Hematopoietic multipotent progenitor cell treated with erythropoietin and hydrocortisone succinate and interleukin-3 and kit ligand, for 17 days (in vitro differentiated cells): ENCODE measurements around the gene KY.

ENCODE experiments used
- DNase-seq: peaks from one replicate; pipeline ENCODE4 v3.0.0-alpha.2; 2015; ENCODE audit warnings: low spot score

Gene KY

DNA sequence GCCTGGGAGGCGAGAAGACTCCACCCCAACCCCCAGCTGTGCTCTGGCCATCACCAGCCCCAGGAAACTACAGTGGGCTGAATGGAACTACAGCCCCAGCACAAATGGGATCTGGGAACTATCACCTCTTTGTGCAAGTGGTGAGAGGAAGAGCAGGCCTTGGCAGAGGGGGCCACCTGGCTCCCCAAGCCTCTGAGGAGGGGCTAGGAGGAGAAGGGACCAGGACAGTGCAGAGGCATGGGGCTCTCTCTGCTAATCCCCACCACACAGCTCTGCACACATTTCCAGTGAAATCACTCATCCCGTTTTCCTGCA, 31.6 kb downstream of the KY start:
- no peak for DNase-seq

DNA sequence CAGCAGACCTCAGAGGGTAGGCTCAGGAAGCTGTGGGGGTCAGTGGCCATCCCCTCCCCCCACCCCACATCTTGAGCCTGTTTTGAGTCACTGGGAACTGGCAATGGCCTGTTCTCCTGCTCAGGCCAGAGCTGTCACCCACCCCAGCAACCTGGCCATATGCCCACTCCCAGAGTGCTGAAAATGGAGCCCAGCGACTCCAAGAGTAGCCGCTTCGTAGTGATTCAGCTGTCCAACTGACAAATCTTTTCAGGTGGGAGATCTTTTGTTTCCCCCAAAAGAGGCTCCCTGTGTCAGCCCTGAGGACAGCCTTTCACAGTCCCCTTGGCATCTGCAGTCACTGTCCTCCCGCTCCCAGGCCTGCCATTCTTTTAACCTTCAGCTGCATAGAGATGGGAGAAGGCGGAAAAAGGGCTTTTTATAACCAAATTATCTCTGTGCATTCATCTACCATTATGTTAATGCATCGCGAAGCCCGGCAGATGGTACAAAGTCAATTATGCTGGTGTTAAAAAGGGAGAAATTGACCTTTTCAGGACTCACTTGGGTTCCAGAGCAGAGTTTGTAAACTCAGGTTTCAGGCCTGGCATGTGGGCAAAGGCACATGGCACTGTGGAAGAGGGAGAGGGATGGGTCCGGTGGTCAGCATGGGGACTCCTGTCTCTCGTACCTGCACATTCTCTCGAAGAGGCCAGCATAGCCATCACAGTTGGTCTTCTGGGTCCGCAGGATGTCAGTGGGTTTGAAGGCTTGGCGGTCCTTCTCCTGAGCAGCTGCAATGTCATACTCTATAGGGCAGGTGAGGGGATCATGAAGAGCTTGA, 32.1 kb downstream of the KY start:
- no peak for DNase-seq

DNA sequence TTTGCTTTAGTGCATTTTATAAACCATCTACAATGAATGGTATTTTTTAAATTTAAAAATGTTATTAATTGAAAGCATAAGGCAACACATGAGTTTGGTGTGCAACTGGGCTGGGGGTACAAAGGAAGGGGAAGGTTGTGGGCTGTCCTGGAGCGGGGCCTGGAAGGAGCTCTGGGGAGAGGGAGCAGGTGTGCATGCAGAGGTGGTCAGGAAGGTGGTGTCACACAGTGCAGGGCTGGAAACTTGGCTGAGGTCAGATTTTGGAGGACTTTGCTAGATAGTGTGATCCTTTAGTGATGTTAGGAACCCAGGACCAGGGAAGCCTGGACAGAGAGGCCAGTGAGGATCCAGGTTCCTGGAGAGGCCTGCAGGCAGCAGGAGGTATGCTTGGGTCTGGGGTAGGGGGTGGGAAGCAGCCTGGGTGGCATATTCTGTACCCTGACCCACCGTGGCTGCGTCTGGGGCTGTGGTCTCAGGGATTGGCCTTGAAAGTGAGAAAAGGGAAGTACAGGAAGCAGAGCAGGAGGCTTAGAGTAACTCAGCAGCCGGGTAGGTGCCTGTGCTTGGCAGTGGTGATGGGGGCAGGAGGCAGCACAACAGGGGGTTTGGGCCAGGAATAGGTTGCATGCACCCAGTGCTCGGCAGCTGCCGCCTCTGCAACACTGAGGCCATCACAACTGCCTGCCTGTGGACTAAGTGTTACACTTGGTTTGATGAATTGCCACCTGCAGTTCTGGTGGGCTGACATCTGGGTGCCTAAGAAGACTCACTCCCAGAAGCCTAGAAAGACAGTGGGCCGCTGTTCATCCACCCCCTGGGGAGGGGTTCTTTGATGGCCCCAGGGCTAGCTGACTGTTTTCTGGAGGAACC, 33.0 kb downstream of the KY start:
- no peak for DNase-seq

GRCh38 chr3:134615743-134616142, 35.1 kb downstream of the KY start:
- DNase-seq, result no peak

- DNase-seq, result no peak
Observed at GRCh38 chr3:134614955-134615354, 35.9 kb downstream of the KY start.

DNA sequence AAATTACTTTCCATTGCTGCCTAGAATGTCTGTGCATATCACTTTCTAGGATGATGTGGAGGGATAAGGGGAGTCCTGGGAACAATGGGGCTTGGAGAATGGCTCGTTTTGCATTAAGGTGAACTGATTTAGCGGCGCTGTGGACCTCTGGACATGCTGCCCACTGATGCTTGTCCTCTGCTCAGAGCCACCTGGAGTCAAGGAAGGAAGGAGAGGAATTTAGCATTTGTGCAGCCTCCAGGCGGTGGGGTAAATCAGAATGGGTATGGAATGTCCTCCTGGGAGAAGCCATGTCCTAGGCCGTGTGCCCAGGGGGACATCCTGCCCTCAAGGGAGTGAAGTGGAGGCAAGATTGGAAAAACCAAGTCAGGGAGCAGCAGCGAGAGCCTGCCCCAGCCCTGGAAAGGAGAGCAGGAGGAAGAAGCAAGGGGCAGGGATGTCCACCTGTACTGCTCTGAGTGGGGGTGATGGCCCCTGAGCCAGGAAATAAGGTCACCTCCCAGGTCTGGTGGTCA, 37.8 kb downstream of the KY start:
- DNase-seq, result no peak

DNA sequence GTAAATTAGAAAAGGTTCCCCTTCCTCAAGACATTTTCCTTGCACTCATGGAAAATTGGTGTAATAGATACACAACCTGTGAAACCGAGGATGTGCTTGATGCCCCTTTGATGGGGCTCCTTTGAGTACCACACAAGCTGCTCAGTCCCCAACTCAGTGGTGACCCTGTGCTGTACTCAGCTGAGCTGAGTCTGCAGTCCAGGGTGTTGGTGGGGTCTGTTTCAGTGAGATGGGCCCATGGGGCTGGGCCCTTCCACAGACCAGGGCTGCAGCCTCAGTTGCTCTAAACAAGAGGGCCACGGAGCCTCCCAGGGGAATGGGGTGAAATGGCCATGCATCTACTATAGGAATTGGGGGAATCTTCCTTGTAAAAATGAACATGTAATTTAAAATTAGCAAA, 39.3 kb downstream of the KY start:
- no peak for DNase-seq

DNA sequence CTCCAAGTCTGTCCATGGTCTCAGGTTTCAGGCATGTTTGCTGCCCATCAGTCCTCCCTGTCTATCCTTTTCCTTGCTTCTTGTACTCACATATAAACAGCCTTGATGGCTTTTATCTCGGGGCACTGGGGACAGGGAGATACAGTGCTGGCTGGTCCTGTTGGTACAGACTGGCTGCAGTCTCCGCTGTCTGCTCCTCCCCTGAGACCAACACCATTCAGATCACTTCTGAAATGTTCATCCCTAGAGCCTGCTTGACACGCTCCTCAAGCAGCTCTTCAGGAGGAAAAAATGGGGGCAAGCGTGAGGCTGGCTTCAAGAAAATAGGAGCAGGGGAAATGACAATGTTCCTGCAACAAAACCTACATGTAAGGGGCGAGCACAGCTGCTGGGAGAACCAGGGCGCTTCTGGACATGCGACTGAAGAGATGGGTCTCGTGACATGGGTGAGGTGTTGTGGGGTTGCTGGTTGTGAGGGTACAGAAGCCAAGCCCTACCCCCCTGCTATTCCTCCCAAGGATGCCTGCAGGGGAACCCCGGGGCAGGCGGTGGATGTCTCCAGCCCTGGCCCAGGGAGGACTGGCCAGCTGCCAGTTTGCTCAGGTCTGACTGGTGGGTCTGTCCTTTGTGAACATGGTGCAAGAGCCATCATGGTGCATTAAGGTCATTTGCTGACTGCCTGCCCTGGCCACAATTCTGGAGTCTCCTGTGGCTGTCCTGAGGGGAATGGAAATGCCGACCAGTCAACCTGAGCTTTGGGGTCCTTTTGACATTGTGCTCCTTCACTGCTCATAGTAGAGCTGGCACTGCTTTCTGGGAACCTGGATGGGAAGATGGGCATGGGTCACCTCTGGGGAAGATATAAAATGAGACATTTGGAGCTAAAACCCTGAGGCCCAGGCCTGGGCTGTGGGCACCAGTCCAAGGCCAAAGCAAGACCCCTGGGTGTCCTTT, 40.1 kb downstream of the KY start:
- DNase-seq, result no peak

GRCh38 chr3:134609821-134610431, 40.9 kb downstream of the KY start:
- no peak for DNase-seq

GRCh38 chr3:134608771-134609435, 41.9 kb downstream of the KY start:
- DNase-seq, result no peak

DNA sequence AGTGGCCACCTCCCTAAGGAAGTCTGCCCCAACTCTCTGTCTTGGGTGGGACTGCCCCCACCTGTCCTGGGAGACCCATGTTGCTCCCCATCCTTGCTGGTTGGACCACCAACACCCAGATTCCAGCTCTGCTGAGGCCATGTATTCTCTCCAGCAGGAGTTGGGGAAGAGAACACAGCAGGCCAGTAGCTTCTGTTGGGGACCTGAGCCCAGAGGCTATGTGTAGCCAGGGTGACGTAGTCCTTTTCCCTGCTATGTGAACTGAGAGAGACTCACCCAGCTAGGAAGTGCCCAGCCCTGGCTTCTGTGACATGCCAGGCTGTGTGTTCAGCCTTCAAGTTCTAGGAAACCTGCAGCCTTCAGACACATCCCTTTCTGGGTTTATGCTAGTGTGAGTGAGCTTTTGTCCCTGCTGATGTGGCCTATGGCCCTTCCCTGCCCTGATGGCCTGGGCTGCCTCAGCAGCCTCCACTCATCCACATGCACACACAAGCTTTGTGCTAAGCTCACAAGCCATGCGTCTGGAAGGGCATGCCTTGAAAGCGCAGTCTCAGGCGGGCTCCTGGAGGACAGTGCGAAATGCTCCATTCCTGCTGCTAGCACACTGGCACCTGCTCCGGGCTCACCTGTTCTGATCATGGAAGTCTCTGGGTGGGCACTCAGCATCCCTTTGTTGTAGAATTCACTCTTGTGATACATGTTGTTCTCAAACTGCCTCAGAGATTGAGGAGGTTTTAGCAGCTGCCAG, 42.6 kb downstream of the KY start:
- DNase-seq, result no peak

GRCh38 chr3:134607054-134608022, 43.5 kb downstream of the KY start:
- no peak for DNase-seq

DNA sequence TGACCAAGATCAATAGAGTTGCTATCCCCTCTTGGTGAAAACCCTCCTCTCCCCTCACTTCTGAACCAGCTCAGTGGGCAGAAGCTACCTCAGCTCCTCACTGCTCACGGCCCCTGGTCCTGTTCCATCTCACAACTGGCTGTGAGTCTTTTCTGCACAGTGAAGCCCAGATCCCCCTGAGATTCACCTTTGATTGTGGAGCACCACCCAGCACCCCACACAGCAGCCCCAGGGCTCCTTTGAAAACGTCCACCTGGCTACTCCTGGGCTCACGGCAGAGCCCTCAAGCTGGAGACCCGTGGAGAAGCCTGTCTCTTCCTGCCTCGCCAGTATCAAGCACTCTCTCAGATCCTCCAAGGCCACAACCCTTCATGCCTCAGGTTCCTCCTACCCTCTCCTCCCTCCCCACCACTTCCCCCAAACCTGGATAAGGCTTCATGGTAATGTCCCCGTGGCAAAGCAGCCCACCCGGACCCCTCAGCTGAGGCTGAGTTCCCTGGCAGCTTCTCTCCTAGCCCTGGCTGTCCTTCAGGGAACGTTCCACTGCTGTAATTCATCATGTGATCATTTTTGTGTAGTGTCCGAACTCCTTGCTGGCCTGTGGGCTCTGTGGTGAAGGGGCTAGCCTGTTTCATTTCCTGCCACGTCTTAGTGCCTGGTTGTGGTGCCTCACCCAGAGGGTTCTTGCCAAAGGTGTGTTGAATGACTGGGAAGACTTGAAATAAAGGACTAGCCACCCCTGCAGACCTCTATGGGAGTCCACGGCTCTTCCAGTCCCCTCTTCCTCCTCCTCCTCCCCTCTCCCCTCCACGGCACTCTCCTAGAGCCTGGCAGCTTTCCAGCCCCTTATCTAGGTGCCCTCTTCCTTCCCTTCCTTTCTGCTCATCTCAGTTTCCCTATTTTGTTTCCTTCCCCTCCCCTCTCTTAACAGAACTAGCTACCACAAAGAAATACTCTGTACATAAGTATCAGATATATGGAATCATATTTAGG, 44.5 kb downstream of the KY start:
- no peak for DNase-seq

- DNase-seq, result no peak
Observed at GRCh38 chr3:134605556-134605955, 45.3 kb downstream of the KY start.

GRCh38 chr3:134603956-134604355, 46.9 kb downstream of the KY start:
- no peak for DNase-seq

DNA sequence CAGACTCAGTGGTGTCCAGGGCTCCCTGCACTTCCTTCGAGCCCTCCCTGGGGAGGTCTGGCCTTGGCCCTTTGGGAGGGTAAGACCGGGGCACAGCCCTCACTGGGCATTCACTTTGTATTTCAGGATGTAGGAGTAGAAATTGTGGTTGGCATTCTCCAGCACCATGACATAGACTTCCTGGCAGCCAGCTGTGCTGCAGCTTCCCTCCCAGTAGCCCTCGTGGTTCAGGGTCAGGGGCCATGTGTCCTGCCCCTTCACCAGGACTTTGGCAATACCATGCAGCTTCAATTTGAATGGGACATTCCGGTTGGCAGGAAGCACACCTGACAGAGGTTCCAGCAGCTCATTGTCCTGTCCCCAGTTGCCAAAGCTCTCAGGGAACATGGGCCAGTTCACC, 47.3 kb downstream of the KY start:
- no peak for DNase-seq

- no peak for DNase-seq
Observed at GRCh38 chr3:134602440-134602814, 48.4 kb downstream of the KY start.
